Caki2 (cell line): ENCODE data around the gene SMS. TPM values are rescaled to one million over a fixed set of nuclear protein-coding genes. Genes with fewer than 3 reads are reported as not detected.

Source experiments
- DNase-seq: peaks from one replicate; pipeline ENCODE4 v3.0.0-alpha.2; 2015; ENCODE audit warnings: low read depth
- in situ Hi-C: cut with HindIII; loops from 2 replicates; pipeline ENCODE4 v1.10.0; 2016; ENCODE audit warnings: low sequenced_read_pairs, low pct_unique_long_range_greater_than_20kb, mixed read lengths
- total RNA-seq: library from RNA; depleted of rRNA; stranded (reverse); fragments of >200 nt; shearing (Covaris generic); gene quantifications from 2 replicates; pipeline ENCODE4 v1.2.3, GENCODE V29; 2014; ENCODE audit warnings: low replicate concordance; rRNA removed

SMS gene
- total RNA-seq, 1 experiment from 2014 or later, result 486 TPM

GRCh38 chrX:22015139-22015750, 74.7 kb downstream of the SMS start:
- in situ Hi-C loops, result no loop called here
- DNase-seq, result no peak

- in situ Hi-C loops, result no loop called here
- DNase-seq, result no peak
These were observed 81.3 kb downstream of the SMS start for GRCh38 chrX:22021751-22022324.

- in situ Hi-C loops, result no loop called here
- no peak for DNase-seq
These were observed 84.1 kb downstream of the SMS start for GRCh38 chrX:22024577-22024976.

- no peak for DNase-seq
- in situ Hi-C loops, result no loop called here
These were observed 85.2 kb downstream of the SMS start for GRCh38 chrX:22025751-22026150.

- in situ Hi-C loops, result no loop called here
- no peak for DNase-seq
These were observed 86.2 kb downstream of the SMS start for GRCh38 chrX:22026731-22027130.

GRCh38 chrX:22032084-22032483, 91.6 kb downstream of the SMS start, which contains the start of gene PHEX:
Gene PHEX, plus strand, starts transcription at chrX:22032325. Its CDS starts 681 bp downstream, at chrX:22033006.
- DNase-seq, result no peak
- in situ Hi-C loops, result no loop called here

- in situ Hi-C loops, result no loop called here
- DNase-seq, result no peak
These were observed 92.0 kb downstream of the SMS start for GRCh38 chrX:22032506-22032905.

- in situ Hi-C loops, result no loop called here
- DNase-seq, result no peak
These were observed 93.3 kb downstream of the SMS start for GRCh38 chrX:22033818-22034217.

GRCh38 chrX:22035236-22035635, 94.7 kb downstream of the SMS start:
- in situ Hi-C loops, result no loop called here
- DNase-seq, result no peak

GRCh38 chrX:22037225-22037624, 96.7 kb downstream of the SMS start:
- DNase-seq, result no peak
- in situ Hi-C loops, result no loop called here

GRCh38 chrX:22037911-22038537, 97.5 kb downstream of the SMS start:
- in situ Hi-C loops, result no loop called here
- no peak for DNase-seq

- DNase-seq, result no peak
- in situ Hi-C loops, result no loop called here
These were observed 99.0 kb downstream of the SMS start for GRCh38 chrX:22039541-22039940.

GRCh38 chrX:22040184-22040583, 99.7 kb downstream of the SMS start:
- in situ Hi-C loops, result no loop called here
- DNase-seq, result no peak

- in situ Hi-C loops, result no loop called here
- DNase-seq, result no peak
These were observed 101.5 kb downstream of the SMS start for GRCh38 chrX:22041907-22042530.

GRCh38 chrX:22043872-22044271, 103.4 kb downstream of the SMS start:
- in situ Hi-C loops, result no loop called here
- no peak for DNase-seq

Other genes starting within 250 kb of the SMS start
- gene SMPX, start 182.6 kb upstream of the SMS start, total RNA-seq, result 1.4 and 3.9 TPM in 2 replicates
- 6.2 and 6.7 TPM in 2 replicates for gene MBTPS2, start 101.1 kb upstream of the SMS start, total RNA-seq
- 0.20 TPM in 1 of 2 replicates, not detected in the other for gene YY2, start 84.7 kb upstream of the SMS start, total RNA-seq
- 0.30 and 0.41 TPM in 2 replicates for gene PHEX, start 91.6 kb downstream of the SMS start, total RNA-seq